Prostate gland (tissue), 2 donors: ENCODE measurements around the gene DNMT3B. TPM values are rescaled to one million over a fixed set of nuclear protein-coding genes. Genes with fewer than 3 reads are reported as not detected.

Experiments
- DNase-seq: peaks from one replicate; pipeline ENCODE4 v3.0.0-alpha.2; 2019; ENCODE audit warnings: low spot score
- H3K27ac ChIP-seq, 2 donors: fragments of 200-600 bp; sonication (generic); 2 replicates each; pipeline ENCODE4 v1.5.1; 2017 to 2019
- H3K27me3 ChIP-seq: fragments of 200-600 bp; sonication (generic); replicated peaks from 2 replicates; pipeline ENCODE4 v1.5.1; 2019; ENCODE audit not compliant: insufficient read depth
- H3K36me3 ChIP-seq, 2 donors: fragments of 200-600 bp; sonication (generic); 1 replicate in 1 of 2; 2 replicates in 1 of 2; pipeline versions ENCODE4 v1.5.1 to v1.8.1; 2017 to 2019
- H3K4me1 ChIP-seq: fragments of 200-600 bp; sonication (generic); replicated peaks from 2 replicates; pipeline ENCODE4 v1.5.1; 2019
- H3K4me3 ChIP-seq, 2 donors: fragments of 200-600 bp; sonication (generic); 2 replicates each; pipeline ENCODE4 v1.5.1; 2017 to 2019
- H3K9me3 ChIP-seq: fragments of 200-600 bp; sonication (generic); 2 replicates; pipeline ENCODE4 v1.5.1; 2017
- POLR2A ChIP-seq: fragments of 450-650 bp; IDR thresholded peaks from one replicate; pipeline ENCODE4 v1.6.1; 2016; ENCODE audit warnings: antibody characterized with exemption, mild to moderate bottlenecking
- POLR2AphosphoS5 ChIP-seq: sonication (generic); formaldehyde crosslinking; IDR thresholded peaks from one replicate; pipeline ENCODE4 v1.6.1; 2017; ENCODE audit warnings: antibody characterized with exemption
- WGBS: methylation state at CpG from one replicate; pipeline ENCODE4 v1.1.5; 2018; 5-methylcytosine and 5-hydroxymethylcytosine counted together
- intact Hi-C: fragments of 100-400 bp; cut with DNase I; formaldehyde crosslinking; loops from one replicate; pipeline ENCODE4 v1.14.2; 2022
- total RNA-seq, 2 donors: library from RNA; depleted of rRNA; stranded (reverse); fragments of >200 nt; gene quantifications; one replicate each; pipeline ENCODE4 v1.1.0, GENCODE V29; 2016
- TF ChIP-seq, protein P1 (sequence below), 4 experiments: fragments of 200-600 bp in 2 of 4; fragments of 450-650 bp in 2 of 4; sonication (generic) in 2 of 4; IDR thresholded peaks; 1 replicate in 3 of 4; 2 replicates in 1 of 4; pipeline ENCODE4 v1.5.1; 2016 to 2019; ENCODE audit warnings: antibody characterized with exemption in 4 of 4, mild to moderate bottlenecking in 2 of 4, moderate library complexity in 2 of 4

DNMT3B gene
- total RNA-seq, 2 donors from 2014 or later: 0.41 to 11.5 TPM

DNA sequence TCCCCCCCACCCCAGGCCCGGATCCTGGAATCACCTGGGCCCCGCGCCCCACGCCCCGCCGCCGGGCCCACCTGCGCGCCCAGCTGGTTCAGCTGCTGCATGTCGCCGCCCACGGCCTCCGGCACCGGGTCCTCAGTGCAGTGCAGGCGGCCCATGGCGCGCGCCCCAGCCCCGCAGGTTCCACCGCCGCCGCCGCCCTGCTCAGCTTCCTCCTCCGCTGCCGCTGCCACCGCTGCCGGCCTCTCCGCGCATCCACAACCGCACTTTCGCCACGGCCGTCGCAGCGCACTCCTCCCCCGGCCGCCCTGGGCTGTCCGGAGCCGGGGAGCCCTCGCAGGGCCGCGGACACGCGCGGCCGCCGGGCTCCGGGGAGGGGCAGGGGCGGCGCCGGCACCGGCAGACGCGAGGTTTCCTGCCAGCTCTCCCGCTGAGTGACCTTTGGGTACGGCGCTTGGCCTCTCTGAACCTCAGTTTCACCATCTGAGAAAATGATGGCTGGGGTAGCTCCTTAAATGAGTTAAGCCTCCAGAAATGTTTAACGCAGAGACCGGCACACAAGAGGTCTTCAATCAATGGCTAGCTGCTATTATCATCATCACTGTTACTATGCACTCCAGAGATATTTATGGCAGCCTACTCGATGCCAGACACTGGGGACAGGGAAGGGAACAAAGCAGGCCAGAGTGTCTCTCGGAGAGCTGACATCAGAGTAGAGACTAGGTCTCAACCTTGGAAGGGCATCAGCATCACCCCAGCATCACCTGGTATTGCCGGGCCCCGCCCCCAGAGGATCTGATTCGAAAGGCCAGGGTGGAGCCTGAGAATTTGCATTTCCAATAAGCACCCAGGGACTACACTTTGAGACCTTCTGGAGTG, 18.7 kb upstream of the DNMT3B start, which contains the start of gene COMMD7:
Gene COMMD7, minus strand, starts transcription at position 231 of the 876 bp plus-strand sequence. Its CDS starts 76 bp downstream, at position 155.
- no peaks in the 10 kb centered on the region for H3K36me3 ChIP-seq
- under 1% methylated on average over 48 of the region's 64 CpGs for WGBS
- H3K9me3 ChIP-seq: no peaks in the 10 kb centered on the region
- H3K27ac ChIP-seq: peak within 1 kb of the TSS; percentile 76 to 79
- H3K4me3 ChIP-seq: peak within 1 kb of the TSS; percentile 67 to 71
- peak; percentile 29 for DNase-seq
- no peaks in the 10 kb centered on the region for H3K27me3 ChIP-seq
- intact Hi-C loops: no loop called here
- no peaks in the 10 kb centered on the region for H3K4me1 ChIP-seq
- TF ChIP-seq POLR2AphosphoS5 (no peak), POLR2A (no peak)
- TF ChIP-seq, protein P1, sequence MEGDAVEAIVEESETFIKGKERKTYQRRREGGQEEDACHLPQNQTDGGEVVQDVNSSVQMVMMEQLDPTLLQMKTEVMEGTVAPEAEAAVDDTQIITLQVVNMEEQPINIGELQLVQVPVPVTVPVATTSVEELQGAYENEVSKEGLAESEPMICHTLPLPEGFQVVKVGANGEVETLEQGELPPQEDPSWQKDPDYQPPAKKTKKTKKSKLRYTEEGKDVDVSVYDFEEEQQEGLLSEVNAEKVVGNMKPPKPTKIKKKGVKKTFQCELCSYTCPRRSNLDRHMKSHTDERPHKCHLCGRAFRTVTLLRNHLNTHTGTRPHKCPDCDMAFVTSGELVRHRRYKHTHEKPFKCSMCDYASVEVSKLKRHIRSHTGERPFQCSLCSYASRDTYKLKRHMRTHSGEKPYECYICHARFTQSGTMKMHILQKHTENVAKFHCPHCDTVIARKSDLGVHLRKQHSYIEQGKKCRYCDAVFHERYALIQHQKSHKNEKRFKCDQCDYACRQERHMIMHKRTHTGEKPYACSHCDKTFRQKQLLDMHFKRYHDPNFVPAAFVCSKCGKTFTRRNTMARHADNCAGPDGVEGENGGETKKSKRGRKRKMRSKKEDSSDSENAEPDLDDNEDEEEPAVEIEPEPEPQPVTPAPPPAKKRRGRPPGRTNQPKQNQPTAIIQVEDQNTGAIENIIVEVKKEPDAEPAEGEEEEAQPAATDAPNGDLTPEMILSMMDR (IDR thresholded peaks at IDR 0.05): no peak

DNA sequence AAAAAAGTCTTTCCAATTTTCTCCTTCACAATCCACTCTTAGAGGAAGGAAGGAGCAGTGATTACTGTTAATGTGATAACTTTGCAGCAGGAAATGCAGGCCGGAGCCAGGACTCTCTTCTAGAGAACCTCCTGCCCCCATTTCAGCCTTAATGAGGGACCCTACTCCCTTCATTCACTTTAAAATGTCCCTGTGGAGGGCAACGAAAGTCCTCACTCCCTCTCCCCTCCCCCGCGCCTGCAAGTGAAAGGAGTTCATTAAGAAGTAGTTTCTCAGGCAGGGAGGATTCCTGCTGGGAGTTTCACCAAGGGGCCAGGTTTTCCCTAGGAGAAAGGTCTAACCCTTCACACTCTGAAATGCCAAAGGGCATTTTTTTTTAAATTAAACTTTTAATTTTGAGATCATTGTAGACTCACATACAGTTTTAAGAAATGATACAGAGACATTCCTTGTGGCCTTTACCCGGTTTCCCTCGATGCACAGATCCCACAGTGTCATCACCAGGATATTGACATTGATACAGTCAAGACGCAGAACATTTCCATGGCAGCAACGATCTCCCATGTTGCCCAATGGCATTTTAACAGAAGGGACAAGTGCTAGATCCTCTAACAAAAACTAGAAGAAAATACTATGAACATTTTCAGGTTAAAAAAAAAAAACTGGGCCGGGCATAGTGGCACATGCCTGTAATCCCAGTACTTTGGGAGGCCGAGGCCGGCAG, 12.1 kb upstream of the DNMT3B start:
- H3K36me3 ChIP-seq: no peaks in the 10 kb centered on the region
- no peaks in the 10 kb centered on the region for H3K9me3 ChIP-seq
- H3K27me3 ChIP-seq: no peaks in the 10 kb centered on the region
- intact Hi-C loops: no loop called here
- no peaks in the 10 kb centered on the region for H3K4me1 ChIP-seq
- TF ChIP-seq, protein P1 (IDR thresholded peaks at IDR 0.05): no peak
- TF ChIP-seq POLR2AphosphoS5 (no peak), POLR2A (no peak)
- WGBS: 81% methylated on average over 11 of the region's 11 CpGs
- no peak for DNase-seq
- H3K4me3 ChIP-seq: no peak overlapping the region
- H3K27ac ChIP-seq: no peak overlapping the region

DNA sequence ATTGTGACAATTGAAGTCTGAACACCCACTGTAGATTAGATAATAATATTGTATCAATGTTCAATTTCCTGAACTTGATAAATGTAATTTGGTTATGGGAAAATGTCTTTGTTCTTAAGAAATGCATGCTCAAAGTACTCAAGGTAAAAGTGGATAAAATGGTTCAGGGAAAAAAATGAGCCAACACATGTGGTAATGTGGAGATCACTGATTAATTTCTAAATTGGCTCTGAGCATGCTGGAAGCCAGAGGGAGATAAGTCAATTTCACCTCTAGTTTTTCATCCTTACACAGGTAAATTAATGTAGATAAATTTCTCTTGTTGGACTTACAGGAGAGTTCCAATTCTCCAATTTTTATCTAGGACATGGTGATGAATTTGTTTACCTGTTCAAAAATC, 10.9 kb upstream of the DNMT3B start:
- no peaks in the 10 kb centered on the region for H3K27me3 ChIP-seq
- H3K9me3 ChIP-seq: no peaks in the 10 kb centered on the region
- H3K27ac ChIP-seq: no peak overlapping the region
- H3K36me3 ChIP-seq: no peaks in the 10 kb centered on the region
- no peak overlapping the region for H3K4me3 ChIP-seq
- intact Hi-C loops: no loop called here
- no peak for DNase-seq
- TF ChIP-seq POLR2AphosphoS5: no peak
- TF ChIP-seq POLR2A: no peak
- TF ChIP-seq, protein P1 (IDR thresholded peaks at IDR 0.05): no peak
- no peaks in the 10 kb centered on the region for H3K4me1 ChIP-seq

DNA sequence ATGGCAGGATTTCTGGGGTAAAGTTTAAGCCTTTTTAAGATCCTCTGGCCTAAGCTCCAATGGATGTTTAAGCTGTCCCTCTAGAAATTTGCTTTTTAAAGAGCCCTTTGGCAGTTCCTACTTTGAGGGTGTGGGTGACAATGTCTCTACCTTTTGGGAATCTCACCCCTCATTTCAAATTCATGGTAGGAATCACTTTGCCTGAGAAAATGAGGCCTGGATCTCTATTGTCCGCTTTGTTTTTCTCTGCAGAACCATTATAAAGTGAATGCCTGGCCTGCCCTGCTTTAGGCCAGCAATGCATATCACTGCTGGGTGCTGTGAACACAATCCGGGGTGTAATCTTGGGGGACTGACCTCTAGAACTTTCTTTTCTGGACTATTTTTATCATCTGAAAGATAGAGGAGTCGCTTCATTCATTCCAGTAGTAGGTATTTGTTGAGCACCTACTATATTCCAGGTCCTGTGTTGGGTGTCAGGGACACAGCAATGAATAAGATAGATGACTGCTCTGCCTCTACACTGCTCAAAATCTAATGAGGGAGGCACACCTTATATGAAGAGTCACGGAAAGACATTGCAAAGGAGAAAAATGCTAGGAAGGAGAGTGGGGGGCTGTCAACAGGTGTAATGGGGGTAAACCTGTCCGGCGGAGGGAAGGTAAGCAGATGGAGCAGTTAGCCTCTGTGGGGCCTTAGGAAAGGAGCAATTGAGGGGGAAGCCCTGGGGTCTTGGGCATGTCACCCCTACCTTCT, 10.3 kb upstream of the DNMT3B start:
- no peak overlapping the region for H3K4me3 ChIP-seq
- H3K9me3 ChIP-seq: no peaks in the 10 kb centered on the region
- H3K27me3 ChIP-seq: no peaks in the 10 kb centered on the region
- 89% methylated on average over 6 of the region's 6 CpGs for WGBS
- DNase-seq: no peak
- intact Hi-C loops: no loop called here
- H3K27ac ChIP-seq: no peak overlapping the region
- H3K36me3 ChIP-seq: no peaks in the 10 kb centered on the region
- TF ChIP-seq POLR2AphosphoS5 (no peak), POLR2A (no peak)
- TF ChIP-seq, protein P1 (IDR thresholded peaks at IDR 0.05): no peak
- no peaks in the 10 kb centered on the region for H3K4me1 ChIP-seq
